Hepatocyte (in vitro differentiated cells): ENCODE measurements around the gene DEGS2.

ENCODE experiments used
- EZH2 ChIP-seq: fragments of 200-600 bp; sonication (generic); IDR thresholded peaks from 2 replicates; pipeline ENCODE4 v1.6.1; 2016; ENCODE audit warnings: antibody characterized with exemption, mild to moderate bottlenecking, borderline replicate concordance
- TF ChIP-seq, protein P1 (sequence below): fragments of 200-600 bp; sonication (generic); IDR thresholded peaks from 2 replicates; pipeline ENCODE4 v1.5.1; 2016; ENCODE audit warnings: antibody characterized with exemption, mild to moderate bottlenecking; ENCODE audit not compliant: poor library complexity

- TF ChIP-seq, protein P1, sequence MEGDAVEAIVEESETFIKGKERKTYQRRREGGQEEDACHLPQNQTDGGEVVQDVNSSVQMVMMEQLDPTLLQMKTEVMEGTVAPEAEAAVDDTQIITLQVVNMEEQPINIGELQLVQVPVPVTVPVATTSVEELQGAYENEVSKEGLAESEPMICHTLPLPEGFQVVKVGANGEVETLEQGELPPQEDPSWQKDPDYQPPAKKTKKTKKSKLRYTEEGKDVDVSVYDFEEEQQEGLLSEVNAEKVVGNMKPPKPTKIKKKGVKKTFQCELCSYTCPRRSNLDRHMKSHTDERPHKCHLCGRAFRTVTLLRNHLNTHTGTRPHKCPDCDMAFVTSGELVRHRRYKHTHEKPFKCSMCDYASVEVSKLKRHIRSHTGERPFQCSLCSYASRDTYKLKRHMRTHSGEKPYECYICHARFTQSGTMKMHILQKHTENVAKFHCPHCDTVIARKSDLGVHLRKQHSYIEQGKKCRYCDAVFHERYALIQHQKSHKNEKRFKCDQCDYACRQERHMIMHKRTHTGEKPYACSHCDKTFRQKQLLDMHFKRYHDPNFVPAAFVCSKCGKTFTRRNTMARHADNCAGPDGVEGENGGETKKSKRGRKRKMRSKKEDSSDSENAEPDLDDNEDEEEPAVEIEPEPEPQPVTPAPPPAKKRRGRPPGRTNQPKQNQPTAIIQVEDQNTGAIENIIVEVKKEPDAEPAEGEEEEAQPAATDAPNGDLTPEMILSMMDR: no peak
- TF ChIP-seq EZH2: no peak
Measured at GRCh38 chr14:100201701-100202100, 42.3 kb upstream of the DEGS2 start.
